Astrocyte of the spinal cord (primary cell): ENCODE results near the gene AHI1.

Source experiments
- DNase-seq: peaks from one replicate; pipeline ENCODE4 v3.0.0; 2011; ENCODE audit warnings: low read depth, low spot score
- H3K4me3 ChIP-seq: 2 replicates; pipeline ENCODE4 v1.5.1; 2011; ENCODE audit warnings: low read depth, mild to moderate bottlenecking, low read length, moderate library complexity
- CTCF ChIP-seq: IDR thresholded peaks from 2 replicates; pipeline ENCODE4 v1.5.1; 2012; ENCODE audit warnings: low read depth, mild to moderate bottlenecking, low read length, inconsistent platforms
- in situ Hi-C: cut with HindIII; loops from 2 replicates; pipeline ENCODE4 v1.10.0; 2017; ENCODE audit warnings: low sequenced_read_pairs

Gene AHI1

GRCh38 chr6:135314543-135314942, 183.0 kb downstream of the AHI1 start:
- no peak for TF ChIP-seq CTCF
- in situ Hi-C loops = no loop called here
- H3K4me3 ChIP-seq = no peak overlapping the region
- DNase-seq = no peak

GRCh38 chr6:135311446-135312200, 185.9 kb downstream of the AHI1 start:
- in situ Hi-C loops = no loop called here
- H3K4me3 ChIP-seq = no peak overlapping the region
- DNase-seq = no peak
- no peak for TF ChIP-seq CTCF

DNA sequence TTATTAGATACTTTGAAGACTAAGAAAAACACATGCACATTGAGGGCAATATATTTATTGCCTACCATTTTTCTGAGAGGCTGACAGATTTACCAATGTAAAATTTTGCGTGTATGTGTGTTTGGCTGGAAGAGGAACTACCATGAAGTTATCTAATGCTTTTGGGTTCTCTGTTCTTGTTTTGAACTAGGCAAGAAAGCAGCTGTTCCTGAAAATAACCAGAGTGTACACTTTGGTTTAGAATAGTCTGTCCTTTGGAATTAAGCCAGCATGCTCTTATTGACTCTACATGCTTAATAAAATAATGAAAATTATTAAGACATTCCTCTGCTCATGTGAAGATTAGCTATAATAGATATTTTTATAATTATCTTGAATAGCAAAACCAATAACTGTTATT, 187.2 kb downstream of the AHI1 start:
- DNase-seq = no peak
- TF ChIP-seq CTCF = no peak
- in situ Hi-C loops = no loop called here
- H3K4me3 ChIP-seq = no peak overlapping the region

DNA sequence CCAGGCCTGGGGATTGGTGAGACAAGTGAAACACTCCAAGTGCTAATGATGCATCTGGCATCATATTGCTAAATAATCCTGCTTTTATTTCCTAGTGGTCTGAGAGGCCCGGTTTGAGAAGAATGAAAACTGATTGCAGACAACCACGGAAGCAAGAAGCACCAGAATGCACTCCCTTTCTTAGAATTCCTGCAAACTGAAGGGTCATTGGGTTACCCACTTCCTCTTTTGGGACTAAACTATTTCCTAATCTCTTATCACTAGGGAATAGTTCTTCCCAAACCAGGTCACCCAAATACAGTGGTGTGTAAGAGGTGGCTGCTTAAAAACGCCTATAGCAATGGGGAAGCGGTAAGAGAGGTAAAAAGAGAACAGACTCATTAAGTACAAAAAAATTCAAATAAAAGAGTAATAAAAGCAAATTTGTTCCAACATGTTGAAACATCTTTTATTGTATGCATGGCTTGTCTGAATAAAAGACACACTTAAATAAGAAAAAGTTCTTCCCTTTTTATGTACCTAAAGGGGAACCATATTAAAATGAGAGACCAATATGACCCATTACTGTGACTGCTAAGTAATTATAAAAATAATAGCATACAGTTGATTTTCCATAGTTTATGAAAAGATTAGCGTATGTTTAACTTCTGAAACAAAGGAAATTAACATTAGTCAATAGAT, 190.7 kb downstream of the AHI1 start:
- H3K4me3 ChIP-seq = no peak overlapping the region

GRCh38 chr6:135306166-135306565, 191.4 kb downstream of the AHI1 start:
- H3K4me3 ChIP-seq = no peak overlapping the region
- DNase-seq = no peak
- in situ Hi-C loops = no loop called here
- TF ChIP-seq CTCF = no peak

More for the DNA sequence above, 190.7 kb downstream of the AHI1 start:
- TF ChIP-seq CTCF = no peak
- in situ Hi-C loops = no loop called here
- DNase-seq = no peak

DNA sequence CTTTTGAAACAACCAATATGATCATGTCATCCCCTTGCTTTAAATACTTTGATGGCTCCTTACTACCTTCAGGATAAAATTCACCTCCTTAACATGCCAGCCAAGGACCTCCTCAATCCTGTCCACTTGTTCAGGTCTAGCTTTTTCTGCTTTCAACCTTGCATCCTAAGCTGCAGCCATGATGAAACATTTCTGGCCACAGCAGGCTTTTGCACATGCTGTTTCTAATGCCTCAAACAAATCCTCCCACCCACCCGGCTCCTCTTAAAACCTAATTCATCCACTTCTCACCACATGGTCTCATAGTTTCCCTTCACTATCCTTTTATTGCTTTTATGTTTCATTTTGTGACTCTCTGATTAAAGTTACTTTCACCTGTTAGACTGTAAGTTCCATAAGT, 191.9 kb downstream of the AHI1 start:
- DNase-seq = no peak
- no peak for TF ChIP-seq CTCF
- in situ Hi-C loops = no loop called here
- no peak overlapping the region for H3K4me3 ChIP-seq
